Suprapubic skin (tissue), 3 donors: ENCODE measurements around the gene MYORG.

Experiments
- CTCF ChIP-seq, 2 donors: fragments of 200-600 bp in 1 of 2; fragments of 450-650 bp in 1 of 2; sonication (generic) in 1 of 2; IDR thresholded peaks; one replicate each; pipeline ENCODE4 v1.5.1; 2016 to 2019; ENCODE audit warnings: antibody characterized with exemption in 2 of 2, mild to moderate bottlenecking in 1 of 2, moderate library complexity in 1 of 2
- POLR2AphosphoS5 ChIP-seq, 3 donors: sonication (generic); formaldehyde crosslinking; IDR thresholded peaks; one replicate each; pipeline ENCODE4 v1.6.1; 2017; ENCODE audit warnings: antibody characterized with exemption in 3 of 3

DNA sequence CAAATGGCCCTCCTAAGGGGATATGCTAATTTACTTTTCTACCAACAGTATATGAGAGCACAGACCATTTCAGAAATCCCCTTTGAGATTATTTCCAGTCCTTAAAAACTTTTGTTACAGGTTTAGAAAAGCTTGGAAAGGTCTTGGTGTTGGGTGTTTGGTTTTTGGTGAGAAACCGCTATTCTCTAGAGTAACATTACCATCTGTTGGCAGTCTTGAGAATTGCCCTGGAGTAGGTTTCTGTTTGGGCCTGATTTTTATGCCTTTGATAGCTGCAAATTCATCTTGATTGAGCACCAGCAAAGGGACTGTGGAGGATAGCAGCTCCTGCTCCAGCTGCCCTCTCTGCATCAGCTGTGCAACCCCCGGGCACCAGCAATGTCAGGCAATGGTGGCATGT lies 39.3 kb downstream of the MYORG start:
- no peak for TF ChIP-seq CTCF (IDR thresholded peaks at IDR 0.05)
- TF ChIP-seq POLR2AphosphoS5 (IDR thresholded peaks at IDR 0.05): no peak
